Liver (tissue), 9 donors: ENCODE data around the gene ZNRD2. TPM values are rescaled to one million over a fixed set of nuclear protein-coding genes. Genes with fewer than 3 reads are reported as not detected.

Source experiments
- DNase-seq: peaks from one replicate; pipeline ENCODE4 v3.0.0-alpha.2; 2017; ENCODE audit warnings: low spot score
- H3K27ac ChIP-seq, 2 donors: one replicate each; pipeline ENCODE4 v1.7.0; 2013; ENCODE audit warnings: inconsistent platforms in 2 of 2, low read length in 2 of 2, control low read depth in 1 of 2, low read depth in 1 of 2, mild to moderate bottlenecking in 1 of 2
- H3K27me3 ChIP-seq, 4 donors: one replicate each; pipeline versions ENCODE4 v1.6.1 to v1.7.0; 2013; ENCODE audit warnings: low read length in 3 of 4, inconsistent platforms in 1 of 4, mild to moderate bottlenecking in 1 of 4, moderate library complexity in 1 of 4; ENCODE audit not compliant: control insufficient read depth in 4 of 4, insufficient read depth in 4 of 4
- H3K36me3 ChIP-seq, 4 donors: one replicate each; pipeline versions ENCODE4 v1.6.1 to v1.7.0; 2013; ENCODE audit warnings: low read length in 3 of 4, mild to moderate bottlenecking in 3 of 4, low read depth in 1 of 4, moderate library complexity in 1 of 4; ENCODE audit not compliant: control insufficient read depth in 4 of 4, insufficient read depth in 3 of 4
- H3K4me1 ChIP-seq, 4 donors: one replicate each; pipeline versions ENCODE4 v1.6.1 to v1.7.0; 2013; ENCODE audit warnings: low read length in 3 of 4, mild to moderate bottlenecking in 3 of 4, moderate library complexity in 1 of 4; ENCODE audit not compliant: control insufficient read depth in 4 of 4, insufficient read depth in 4 of 4
- H3K4me3 ChIP-seq, 3 donors: one replicate each; pipeline versions ENCODE4 v1.6.1 to v1.7.0; 2013; ENCODE audit warnings: low read length in 3 of 3, control low read depth in 1 of 3, low read depth in 1 of 3, mild to moderate bottlenecking in 1 of 3
- H3K9ac ChIP-seq, 2 donors: one replicate each; pipeline ENCODE4 v1.7.0; 2013; ENCODE audit warnings: low read length in 2 of 2, mild to moderate bottlenecking in 2 of 2, moderate library complexity in 2 of 2, control low read depth in 1 of 2, low read depth in 1 of 2
- H3K9me3 ChIP-seq, 4 donors: one replicate each; pipeline versions ENCODE4 v1.6.1 to v1.7.0; 2013; ENCODE audit warnings: low read length in 3 of 4; ENCODE audit not compliant: control insufficient read depth in 4 of 4
- FOXA1 ChIP-seq: IDR thresholded peaks from 2 replicates; pipeline ENCODE4 v1.6.1; 2016; ENCODE audit warnings: antibody characterized with exemption
- GABPA ChIP-seq, 2 donors: IDR thresholded peaks in 1 of 2; conservative IDR thresholded peaks in 1 of 2; 2 replicates each; pipeline ENCODE4 v1.6.1; 2016; ENCODE audit warnings: antibody characterized with exemption in 2 of 2, mild to moderate bottlenecking in 1 of 2, moderate library complexity in 1 of 2
- HNF4A ChIP-seq, 2 donors: conservative IDR thresholded peaks; 2 replicates each; pipeline ENCODE4 v1.6.1; 2016; ENCODE audit warnings: antibody characterized with exemption in 2 of 2, mild to moderate bottlenecking in 2 of 2
- HNF4G ChIP-seq: IDR thresholded peaks from 2 replicates; pipeline ENCODE4 v1.6.1; 2016; ENCODE audit warnings: antibody characterized with exemption
- JUND ChIP-seq, 2 donors: IDR thresholded peaks; 2 replicates each; pipeline ENCODE4 v1.6.1; 2016; ENCODE audit warnings: antibody characterized with exemption in 2 of 2
- NR2F2 ChIP-seq: IDR thresholded peaks from 2 replicates; pipeline ENCODE4 v1.6.1; 2016; ENCODE audit warnings: antibody characterized with exemption
- RAD21 ChIP-seq, 2 donors: IDR thresholded peaks; 2 replicates each; pipeline ENCODE4 v1.6.1; 2016; ENCODE audit warnings: antibody characterized with exemption in 2 of 2, mild to moderate bottlenecking in 2 of 2
- RXRA ChIP-seq, 2 donors: IDR thresholded peaks; 2 replicates each; pipeline ENCODE4 v1.6.1; 2017 to 2018; ENCODE audit warnings: antibody characterized with exemption in 2 of 2, mild to moderate bottlenecking in 1 of 2
- TAF1 ChIP-seq: conservative IDR thresholded peaks from 2 replicates; pipeline ENCODE4 v1.6.1; 2016; ENCODE audit warnings: antibody characterized with exemption, mild to moderate bottlenecking
- YY1 ChIP-seq: IDR thresholded peaks from 2 replicates; pipeline ENCODE4 v1.6.1; 2016; ENCODE audit warnings: antibody characterized with exemption, mild to moderate bottlenecking
- WGBS: extraction: QIAGEN DNeasy Blood & Tissue Kit; methylation state at CpG from one replicate; pipeline ENCODE4 v1.1.7; 2013; 5-methylcytosine and 5-hydroxymethylcytosine counted together
- polyA plus RNA-seq, 2 donors: library from polyadenylated mRNA; stranded (reverse) in 1 of 2; unstranded in 1 of 2; fragments of 200-250 nt in 1 of 2; fragments of >200 nt in 1 of 2; fragmentation: Nextera tagmentation in 1 of 2; extraction: Ambion mirVana in 1 of 2; gene quantifications; one replicate each; pipeline versions ENCODE4 v1.2.1 to v1.2.3, GENCODE V29; 2013 to 2015
- total RNA-seq, 2 donors: library from RNA; depleted of rRNA; stranded (reverse); fragments of >200 nt; gene quantifications; one replicate each; pipeline ENCODE4 v1.2.3, GENCODE V29; 2014
- TF ChIP-seq, protein P1 (sequence below): IDR thresholded peaks from 2 replicates; pipeline ENCODE4 v1.6.1; 2016; ENCODE audit warnings: antibody characterized with exemption
- TF ChIP-seq, protein P2 (sequence below): IDR thresholded peaks from 2 replicates; pipeline ENCODE4 v1.6.1; 2016; ENCODE audit warnings: antibody characterized with exemption, mild to moderate bottlenecking
- TF ChIP-seq, protein P3 (sequence below): IDR thresholded peaks from 2 replicates; pipeline ENCODE4 v1.6.1; 2016; ENCODE audit warnings: antibody characterized with exemption
- TF ChIP-seq, protein P4 (sequence below): fragments of 150-350 bp; IDR thresholded peaks from 2 replicates; pipeline ENCODE4 v1.5.1; 2017; ENCODE audit warnings: improper control_type of control experiment, low read depth, low read length; ENCODE audit not compliant: missing input control
- donor health status: healthy.
- donor health status: healthy.
- donor health status: healthy.
- donor health status: healthy.
- donor health status: healthy.

The ZNRD2 gene
- total and polyA plus RNA-seq, 4 donors, result 18.2 to 39.5 (median 28.0) TPM

DNA sequence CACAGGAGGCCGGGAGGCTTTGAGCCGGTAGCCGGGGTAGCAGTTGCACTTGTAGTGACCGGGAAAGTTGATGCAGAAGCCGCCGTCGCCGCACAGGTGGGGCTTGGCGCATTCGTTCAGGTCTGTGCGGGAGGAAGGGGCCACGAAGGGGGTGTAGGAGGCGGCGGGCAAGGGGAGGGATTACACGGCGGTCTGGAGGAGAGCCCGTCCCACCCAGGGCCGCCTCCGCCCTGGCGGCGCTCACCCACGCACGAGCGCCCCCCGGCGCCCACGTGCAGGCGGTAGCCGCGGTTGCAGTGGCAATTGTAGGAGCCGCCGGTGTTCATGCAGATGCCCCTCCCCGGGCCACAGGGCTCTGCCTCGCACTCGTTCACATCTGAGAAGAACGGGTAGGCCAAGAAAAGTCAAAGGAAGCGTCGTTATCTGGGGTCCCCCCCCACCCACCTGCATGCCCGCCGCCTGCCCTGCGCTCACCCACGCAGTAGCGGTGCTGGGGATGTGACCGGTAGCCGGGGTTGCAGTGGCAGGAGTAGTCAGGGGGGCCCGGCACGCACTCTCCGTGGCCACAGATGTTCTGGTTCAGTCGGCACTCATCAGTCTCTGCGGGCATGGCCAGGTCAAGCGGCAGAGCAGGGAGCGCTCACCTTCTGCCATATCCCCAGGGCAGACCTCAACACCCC, 22.7 kb upstream of the ZNRD2 start:
- DNase-seq, result no peak
- WGBS, result 86% methylated on average over 52 of the region's 52 CpGs
- Histone ChIP-seq H3K36me3 (peaks cover 0 to 5% (median under 1%) of the 10 kb centered on the region in 4 donors), H3K4me1 (peaks cover 4 to 45% (median 24%) of the 10 kb centered on the region in 4 donors), H3K4me3 (no peak overlapping the region), H3K27ac (no peak overlapping the region), H3K9ac (no peak overlapping the region), H3K27me3 (no peaks in the 10 kb centered on the region), H3K9me3 (no peaks in the 10 kb centered on the region)
- no peak for TF ChIP-seq GABPA (IDR thresholded peaks at IDR 0.05 in 1 of 2, conservative IDR thresholded peaks at IDR 0.05 in 1 of 2)
- TF ChIP-seq, protein P1, sequence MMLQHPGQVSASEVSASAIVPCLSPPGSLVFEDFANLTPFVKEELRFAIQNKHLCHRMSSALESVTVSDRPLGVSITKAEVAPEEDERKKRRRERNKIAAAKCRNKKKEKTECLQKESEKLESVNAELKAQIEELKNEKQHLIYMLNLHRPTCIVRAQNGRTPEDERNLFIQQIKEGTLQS, result no peak
- TF ChIP-seq YY1, result no peak
- TF ChIP-seq, protein P2, sequence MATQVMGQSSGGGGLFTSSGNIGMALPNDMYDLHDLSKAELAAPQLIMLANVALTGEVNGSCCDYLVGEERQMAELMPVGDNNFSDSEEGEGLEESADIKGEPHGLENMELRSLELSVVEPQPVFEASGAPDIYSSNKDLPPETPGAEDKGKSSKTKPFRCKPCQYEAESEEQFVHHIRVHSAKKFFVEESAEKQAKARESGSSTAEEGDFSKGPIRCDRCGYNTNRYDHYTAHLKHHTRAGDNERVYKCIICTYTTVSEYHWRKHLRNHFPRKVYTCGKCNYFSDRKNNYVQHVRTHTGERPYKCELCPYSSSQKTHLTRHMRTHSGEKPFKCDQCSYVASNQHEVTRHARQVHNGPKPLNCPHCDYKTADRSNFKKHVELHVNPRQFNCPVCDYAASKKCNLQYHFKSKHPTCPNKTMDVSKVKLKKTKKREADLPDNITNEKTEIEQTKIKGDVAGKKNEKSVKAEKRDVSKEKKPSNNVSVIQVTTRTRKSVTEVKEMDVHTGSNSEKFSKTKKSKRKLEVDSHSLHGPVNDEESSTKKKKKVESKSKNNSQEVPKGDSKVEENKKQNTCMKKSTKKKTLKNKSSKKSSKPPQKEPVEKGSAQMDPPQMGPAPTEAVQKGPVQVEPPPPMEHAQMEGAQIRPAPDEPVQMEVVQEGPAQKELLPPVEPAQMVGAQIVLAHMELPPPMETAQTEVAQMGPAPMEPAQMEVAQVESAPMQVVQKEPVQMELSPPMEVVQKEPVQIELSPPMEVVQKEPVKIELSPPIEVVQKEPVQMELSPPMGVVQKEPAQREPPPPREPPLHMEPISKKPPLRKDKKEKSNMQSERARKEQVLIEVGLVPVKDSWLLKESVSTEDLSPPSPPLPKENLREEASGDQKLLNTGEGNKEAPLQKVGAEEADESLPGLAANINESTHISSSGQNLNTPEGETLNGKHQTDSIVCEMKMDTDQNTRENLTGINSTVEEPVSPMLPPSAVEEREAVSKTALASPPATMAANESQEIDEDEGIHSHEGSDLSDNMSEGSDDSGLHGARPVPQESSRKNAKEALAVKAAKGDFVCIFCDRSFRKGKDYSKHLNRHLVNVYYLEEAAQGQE, result no peak

DNA sequence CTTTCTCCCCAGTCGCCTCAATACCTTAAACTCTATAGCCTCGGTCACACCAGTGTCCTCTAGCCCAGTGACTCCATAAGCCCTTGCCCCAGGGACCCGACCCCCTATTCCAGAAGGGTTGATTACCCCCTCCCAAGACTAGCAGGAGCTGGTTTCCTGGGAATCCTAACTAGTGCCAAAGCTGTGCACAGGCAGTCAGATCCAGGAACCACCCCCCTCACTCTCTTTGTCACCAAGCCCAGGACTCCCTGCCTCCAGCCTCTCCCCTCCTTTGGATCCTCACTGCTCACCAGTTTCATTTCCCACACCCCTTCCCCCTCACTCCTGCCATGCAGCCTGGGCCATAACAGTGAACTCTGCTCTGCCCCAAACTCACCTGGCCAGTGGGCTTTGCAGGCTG, 21.9 kb upstream of the ZNRD2 start:
- Histone ChIP-seq H3K27me3 (no peaks in the 10 kb centered on the region), H3K9me3 (no peaks in the 10 kb centered on the region), H3K4me3 (no peak overlapping the region), H3K36me3 (peaks cover 0 to 5% (median 0%) of the 10 kb centered on the region in 4 donors), H3K27ac (no peak overlapping the region), H3K9ac (no peak overlapping the region), H3K4me1 (peaks cover 4 to 50% (median 25%) of the 10 kb centered on the region in 4 donors)
- no peak for DNase-seq
- no peak for TF ChIP-seq RXRA (IDR thresholded peaks at IDR 0.05)
- TF ChIP-seq, protein P3, sequence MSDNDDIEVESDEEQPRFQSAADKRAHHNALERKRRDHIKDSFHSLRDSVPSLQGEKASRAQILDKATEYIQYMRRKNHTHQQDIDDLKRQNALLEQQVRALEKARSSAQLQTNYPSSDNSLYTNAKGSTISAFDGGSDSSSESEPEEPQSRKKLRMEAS, result no peak
- no peak for TF ChIP-seq HNF4A (conservative IDR thresholded peaks at IDR 0.05)
- no peak for TF ChIP-seq HNF4G
- TF ChIP-seq RAD21 (IDR thresholded peaks at IDR 0.05), result no peak
- no peak for TF ChIP-seq FOXA1
- 94% methylated on average over 3 of the region's 3 CpGs for WGBS

DNA sequence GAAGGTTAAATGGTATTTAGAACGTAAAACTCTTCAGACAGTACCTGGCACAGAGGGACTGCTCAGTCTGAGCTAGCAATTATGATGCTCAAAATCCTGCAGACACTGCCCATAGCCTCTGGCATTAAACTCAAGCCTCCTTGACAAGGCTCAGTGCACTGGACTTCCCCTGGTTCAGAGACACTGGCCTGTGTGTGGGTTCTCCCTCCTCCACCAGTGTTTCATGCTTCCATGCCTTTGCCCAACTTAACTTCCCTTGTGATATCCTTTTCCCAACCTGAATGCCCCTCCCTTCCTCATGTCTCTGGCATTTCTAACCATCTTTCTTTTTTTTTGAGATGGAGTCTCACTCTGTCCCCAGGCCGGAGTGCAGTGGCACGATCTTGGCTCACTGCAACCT, 21.2 kb upstream of the ZNRD2 start:
- H3K4me1 ChIP-seq, result peaks cover 4 to 50% (median 25%) of the 10 kb centered on the region in 4 donors
- TF ChIP-seq, protein P4, sequence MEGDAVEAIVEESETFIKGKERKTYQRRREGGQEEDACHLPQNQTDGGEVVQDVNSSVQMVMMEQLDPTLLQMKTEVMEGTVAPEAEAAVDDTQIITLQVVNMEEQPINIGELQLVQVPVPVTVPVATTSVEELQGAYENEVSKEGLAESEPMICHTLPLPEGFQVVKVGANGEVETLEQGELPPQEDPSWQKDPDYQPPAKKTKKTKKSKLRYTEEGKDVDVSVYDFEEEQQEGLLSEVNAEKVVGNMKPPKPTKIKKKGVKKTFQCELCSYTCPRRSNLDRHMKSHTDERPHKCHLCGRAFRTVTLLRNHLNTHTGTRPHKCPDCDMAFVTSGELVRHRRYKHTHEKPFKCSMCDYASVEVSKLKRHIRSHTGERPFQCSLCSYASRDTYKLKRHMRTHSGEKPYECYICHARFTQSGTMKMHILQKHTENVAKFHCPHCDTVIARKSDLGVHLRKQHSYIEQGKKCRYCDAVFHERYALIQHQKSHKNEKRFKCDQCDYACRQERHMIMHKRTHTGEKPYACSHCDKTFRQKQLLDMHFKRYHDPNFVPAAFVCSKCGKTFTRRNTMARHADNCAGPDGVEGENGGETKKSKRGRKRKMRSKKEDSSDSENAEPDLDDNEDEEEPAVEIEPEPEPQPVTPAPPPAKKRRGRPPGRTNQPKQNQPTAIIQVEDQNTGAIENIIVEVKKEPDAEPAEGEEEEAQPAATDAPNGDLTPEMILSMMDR, result no peak
- TF ChIP-seq, protein P2, result no peak
- TF ChIP-seq, protein P1, result no peak
- TF ChIP-seq NR2F2, result no peak
- TF ChIP-seq TAF1, result no peak
- TF ChIP-seq JUND (IDR thresholded peaks at IDR 0.05), result no peak
- peaks cover 0 to 8% (median 0%) of the 10 kb centered on the region in 4 donors for H3K36me3 ChIP-seq
- H3K9ac ChIP-seq, result no peak overlapping the region
- H3K27me3 ChIP-seq, result no peaks in the 10 kb centered on the region
- H3K27ac ChIP-seq, result no peak overlapping the region
- H3K9me3 ChIP-seq, result no peaks in the 10 kb centered on the region
- H3K4me3 ChIP-seq, result no peak overlapping the region
- no peak for DNase-seq
- WGBS, result 95% methylated on average over 3 of the region's 3 CpGs
